Measurements from ENCODE around the gene SIX1.

DNA sequence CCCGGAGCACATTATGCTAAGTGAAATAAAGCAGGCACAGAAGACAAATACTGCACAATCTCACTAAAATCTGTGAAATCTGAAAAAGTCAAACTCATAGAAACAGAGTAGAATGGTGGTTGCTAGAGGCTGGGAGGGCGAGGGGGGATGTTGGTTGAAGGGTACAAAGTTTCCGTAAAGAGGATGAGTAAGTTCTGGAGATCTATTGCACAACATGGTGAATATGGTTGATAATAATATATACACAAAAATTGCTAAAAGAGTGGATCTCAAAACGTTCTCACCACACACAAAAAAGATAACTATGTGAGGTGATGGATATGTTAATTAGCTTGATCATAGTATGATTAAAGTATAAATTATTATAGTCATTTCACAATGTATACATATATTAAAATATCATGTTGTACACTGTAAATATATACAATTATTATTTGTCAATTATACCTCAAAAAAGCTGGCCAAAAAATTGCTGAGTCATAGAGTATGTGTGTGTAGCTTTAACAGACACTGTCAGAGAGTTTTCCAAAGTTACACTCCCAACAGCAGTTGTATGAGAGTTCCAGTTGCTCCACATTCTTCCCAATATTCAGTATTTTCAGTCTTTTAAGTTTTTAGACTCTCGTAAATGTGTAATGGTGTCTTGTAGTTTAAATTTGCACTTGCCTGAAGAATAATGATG lies 19.3 kb upstream of the SIX1 start:
- TF ChIP-seq, protein P1, sequence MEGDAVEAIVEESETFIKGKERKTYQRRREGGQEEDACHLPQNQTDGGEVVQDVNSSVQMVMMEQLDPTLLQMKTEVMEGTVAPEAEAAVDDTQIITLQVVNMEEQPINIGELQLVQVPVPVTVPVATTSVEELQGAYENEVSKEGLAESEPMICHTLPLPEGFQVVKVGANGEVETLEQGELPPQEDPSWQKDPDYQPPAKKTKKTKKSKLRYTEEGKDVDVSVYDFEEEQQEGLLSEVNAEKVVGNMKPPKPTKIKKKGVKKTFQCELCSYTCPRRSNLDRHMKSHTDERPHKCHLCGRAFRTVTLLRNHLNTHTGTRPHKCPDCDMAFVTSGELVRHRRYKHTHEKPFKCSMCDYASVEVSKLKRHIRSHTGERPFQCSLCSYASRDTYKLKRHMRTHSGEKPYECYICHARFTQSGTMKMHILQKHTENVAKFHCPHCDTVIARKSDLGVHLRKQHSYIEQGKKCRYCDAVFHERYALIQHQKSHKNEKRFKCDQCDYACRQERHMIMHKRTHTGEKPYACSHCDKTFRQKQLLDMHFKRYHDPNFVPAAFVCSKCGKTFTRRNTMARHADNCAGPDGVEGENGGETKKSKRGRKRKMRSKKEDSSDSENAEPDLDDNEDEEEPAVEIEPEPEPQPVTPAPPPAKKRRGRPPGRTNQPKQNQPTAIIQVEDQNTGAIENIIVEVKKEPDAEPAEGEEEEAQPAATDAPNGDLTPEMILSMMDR (IDR thresholded peaks at IDR 0.05) = no peak
- TF ChIP-seq POLR2A (IDR thresholded peaks at IDR 0.05) = no peak
